ENCODE data around the gene TMEM100. TPM values are rescaled to one million over a fixed set of nuclear protein-coding genes. Genes with fewer than 3 reads are reported as not detected.

TMEM100 gene
- total and polyA plus RNA-seq, 2 donors (not counting 1 experiment from before 2014, with no cell fraction given) = not detected

DNA sequence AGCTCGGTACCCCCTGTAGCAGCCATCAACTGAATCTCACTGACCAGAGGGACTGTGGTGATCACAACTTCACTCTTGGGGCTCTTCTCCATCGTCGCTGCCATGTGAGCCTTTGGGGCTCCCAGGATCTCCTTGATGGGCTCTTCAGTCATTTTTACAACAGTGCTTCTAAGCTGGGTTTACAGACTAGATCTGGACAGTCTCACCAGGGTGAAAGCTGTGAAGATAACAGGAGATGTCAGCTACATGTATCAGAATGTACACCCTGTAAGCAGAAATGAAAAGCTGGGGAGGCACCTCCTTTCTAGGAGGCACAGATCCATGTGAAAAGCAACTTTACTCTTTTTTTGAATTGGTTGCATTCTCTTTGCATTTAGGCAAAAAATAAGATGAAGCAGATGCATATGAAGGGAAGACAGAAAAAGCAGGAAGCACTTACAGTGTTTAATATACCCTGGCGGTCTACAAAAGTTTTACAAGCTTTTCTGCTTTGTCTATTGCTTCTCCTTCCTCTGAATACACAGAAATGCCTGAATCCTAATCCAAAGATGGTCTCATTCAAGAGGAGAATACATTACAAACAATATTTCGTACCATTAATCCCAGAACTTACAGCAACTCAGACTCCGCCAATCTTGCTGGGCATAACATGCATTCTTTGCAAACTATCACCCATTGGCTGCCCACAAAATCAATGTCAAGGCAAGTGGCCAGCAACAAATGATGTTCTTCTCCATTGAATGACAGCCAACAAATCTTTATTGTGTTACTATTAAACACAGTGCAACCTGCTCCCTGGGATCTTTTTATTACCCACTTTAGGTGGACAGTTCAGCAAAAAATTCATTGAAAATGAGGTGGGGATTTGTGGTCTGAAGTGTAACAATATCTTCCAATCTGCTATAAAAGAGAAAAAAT is 1.5 kb downstream of the TMEM100 start:
- Histone ChIP-seq H3K27me3 (replicated peaks in 1 of 4; ENCODE audit: control extremely low read depth in 1 of 4, control insufficient read depth in 3 of 4, insufficient read depth in 4 of 4, low read length in 3 of 4) (peaks cover 0 to 9% (median 3%) of the 10 kb centered on the region in 4 experiments), H4K20me1 (ENCODE audit: control insufficient read depth, insufficient read depth, low read length, poor library complexity, severe bottlenecking) (no peaks in the 10 kb centered on the region), H3K79me2 (ENCODE audit: control insufficient read depth, insufficient read depth, low read length) (no peaks in the 10 kb centered on the region), H3K27ac (ENCODE audit: low read length in 2 of 2) (no peak overlapping the region), H3K4me1 (ENCODE audit: control insufficient read depth in 2 of 2, insufficient read depth in 2 of 2, low read length in 2 of 2) (peaks cover 0 to 5% of the 10 kb centered on the region in 2 donors), H2AFZ (ENCODE audit: insufficient read depth, low read depth, low read length, poor library complexity, severe bottlenecking) (no peak overlapping the region), H3K4me2 (replicated peaks; ENCODE audit: low read depth, low read length, poor library complexity, severe bottlenecking) (no peak overlapping the region), H3K4me3 (ENCODE audit: control extremely low read depth in 1 of 5, extremely low read depth in 1 of 5, insufficient read depth in 1 of 5, low read depth in 2 of 5, low read length in 4 of 5) (no peak overlapping the region), H3K9me3 (ENCODE audit: control extremely low read depth in 1 of 3, control insufficient read depth in 2 of 3, insufficient read depth in 1 of 3, low read length in 2 of 3) (no peaks in the 10 kb centered on the region), H3K36me3 (replicated peaks in 1 of 2; ENCODE audit: control extremely low read depth in 1 of 2, control insufficient read depth in 1 of 2, extremely low read depth in 1 of 2, insufficient read depth in 2 of 2, low read length in 1 of 2) (no peaks in the 10 kb centered on the region), H3K9ac (ENCODE audit: low read length) (no peak overlapping the region)
- H3K27me3 Mint-ChIP-seq = peaks cover 30% of the 10 kb centered on the region
- intact Hi-C loops (cut with micrococcal nuclease) = no loop called here
- POLR2A ChIA-PET = no interaction called here
- CTCF ChIA-PET = interaction anchor here (0.7 to 9.8 kb wide), 12 partner anchors 9 to 207 kb away, joined by 3 to 166 read pairs (median 5); no protein-coding TSS in a partner anchor
- TF ChIP-seq, protein P1, sequence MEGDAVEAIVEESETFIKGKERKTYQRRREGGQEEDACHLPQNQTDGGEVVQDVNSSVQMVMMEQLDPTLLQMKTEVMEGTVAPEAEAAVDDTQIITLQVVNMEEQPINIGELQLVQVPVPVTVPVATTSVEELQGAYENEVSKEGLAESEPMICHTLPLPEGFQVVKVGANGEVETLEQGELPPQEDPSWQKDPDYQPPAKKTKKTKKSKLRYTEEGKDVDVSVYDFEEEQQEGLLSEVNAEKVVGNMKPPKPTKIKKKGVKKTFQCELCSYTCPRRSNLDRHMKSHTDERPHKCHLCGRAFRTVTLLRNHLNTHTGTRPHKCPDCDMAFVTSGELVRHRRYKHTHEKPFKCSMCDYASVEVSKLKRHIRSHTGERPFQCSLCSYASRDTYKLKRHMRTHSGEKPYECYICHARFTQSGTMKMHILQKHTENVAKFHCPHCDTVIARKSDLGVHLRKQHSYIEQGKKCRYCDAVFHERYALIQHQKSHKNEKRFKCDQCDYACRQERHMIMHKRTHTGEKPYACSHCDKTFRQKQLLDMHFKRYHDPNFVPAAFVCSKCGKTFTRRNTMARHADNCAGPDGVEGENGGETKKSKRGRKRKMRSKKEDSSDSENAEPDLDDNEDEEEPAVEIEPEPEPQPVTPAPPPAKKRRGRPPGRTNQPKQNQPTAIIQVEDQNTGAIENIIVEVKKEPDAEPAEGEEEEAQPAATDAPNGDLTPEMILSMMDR (IDR thresholded peaks at IDR 0.05) = no peak
- TF ChIP-seq EZH2 (IDR thresholded peaks at IDR 0.05; ENCODE audit: borderline replicate concordance, insufficient read depth, low read depth, low read length, poor library complexity, severe bottlenecking) = no peak
- no peak for ATAC-seq (ENCODE audit: low read depth)
- H3K9me3 Mint-ChIP-seq (ENCODE audit: insufficient read depth) = no peaks in the 10 kb centered on the region
- no peak overlapping the region for H3K4me3 Mint-ChIP-seq
- peaks cover 4% of the 10 kb centered on the region for H3K4me1 Mint-ChIP-seq
- no peak for DNase-seq
- no peak overlapping the region for H3K27ac Mint-ChIP-seq
- 77% methylated on average over 6 of the region's 6 CpGs for WGBS (ENCODE audit: insufficient coverage)

All from B cell (primary cell).